HCT116 (cell line): ENCODE measurements around the gene TMC6.

Experiments used
- CTCF ChIP-seq, 3 experiments: fragments of 200-600 bp in 1 of 3; sonication (generic) in 1 of 3; IDR thresholded peaks in 2 of 3; conservative IDR thresholded peaks in 1 of 3; 2 replicates each; pipeline ENCODE4 v1.5.1; 2012 to 2017; ENCODE audit warnings: low read depth in 2 of 3, low read length in 2 of 3, antibody characterized with exemption in 1 of 3, borderline replicate concordance in 1 of 3, control low read depth in 1 of 3, mild to moderate bottlenecking in 1 of 3, mixed read lengths in 1 of 3, mixed run types in 1 of 3, moderate library complexity in 1 of 3; ENCODE audit not compliant: insufficient read depth in 1 of 3
- JUND ChIP-seq: IDR thresholded peaks from 2 replicates; pipeline ENCODE4 v1.6.1; 2012
- POLR2A ChIP-seq: IDR thresholded peaks from 2 replicates; pipeline ENCODE4 v1.7.0; 2011; ENCODE audit warnings: borderline replicate concordance; ENCODE audit not compliant: insufficient read depth, insufficient read length; ENCODE audit errors: extremely low read depth
- RAD21 ChIP-seq: IDR thresholded peaks from 2 replicates; pipeline ENCODE4 v1.6.1; 2012; ENCODE audit warnings: low read depth, mild to moderate bottlenecking
- SP1 ChIP-seq: IDR thresholded peaks from 2 replicates; pipeline ENCODE4 v1.6.1; 2012; ENCODE audit warnings: low read depth
- TCF7L2 ChIP-seq: IDR thresholded peaks from 2 replicates; pipeline ENCODE4 v1.7.0; 2011; ENCODE audit warnings: borderline replicate concordance, inconsistent platforms; ENCODE audit not compliant: insufficient read depth, insufficient read length; ENCODE audit errors: extremely low read depth

- no peak for TF ChIP-seq CTCF (IDR thresholded peaks at IDR 0.05 in 2 of 3, conservative IDR thresholded peaks at IDR 0.05 in 1 of 3; ENCODE audit: borderline replicate concordance in 1 of 3, insufficient read depth in 1 of 3, low read depth in 2 of 3, low read length in 2 of 3)
- TF ChIP-seq RAD21: no peak
- no peak for TF ChIP-seq POLR2A
- no peak for TF ChIP-seq TCF7L2
- TF ChIP-seq JUND: no peak
- TF ChIP-seq SP1: no peak
Observed at GRCh38 chr17:78101542-78101941, 27.0 kb downstream of the TMC6 start.
